ENCODE measurements around the gene PRICKLE4.

Gene PRICKLE4

DNA sequence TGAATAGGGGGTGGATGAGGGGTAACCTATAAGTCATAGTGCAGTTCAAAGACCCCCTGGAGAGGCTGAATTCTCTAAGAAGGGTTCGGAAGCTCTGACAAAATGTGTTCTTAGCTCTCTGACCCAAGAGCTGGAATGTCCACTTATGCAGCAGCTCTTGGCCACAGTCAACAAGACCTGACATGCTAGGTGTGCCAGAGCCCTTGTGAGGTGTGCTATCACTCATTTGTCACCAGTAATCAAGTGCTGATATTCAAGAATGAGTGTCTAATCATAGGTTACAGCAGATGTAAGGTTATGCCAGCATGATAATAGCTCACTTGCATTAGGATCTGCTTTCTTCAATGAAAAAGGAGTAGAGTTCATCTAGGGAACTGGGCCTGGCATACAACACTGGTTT, 35.0 kb downstream of the PRICKLE4 start:
- TF ChIP-seq CTCF (IDR thresholded peaks at IDR 0.05; ENCODE audit: control insufficient read depth, insufficient read depth, low read depth, low read length, missing control alignments) = no peak
- DNase-seq (ENCODE audit: low read depth) = no peak
- no peak overlapping the region for H3K4me3 ChIP-seq (ENCODE audit: control insufficient read depth, low read depth, low read length)

DNA sequence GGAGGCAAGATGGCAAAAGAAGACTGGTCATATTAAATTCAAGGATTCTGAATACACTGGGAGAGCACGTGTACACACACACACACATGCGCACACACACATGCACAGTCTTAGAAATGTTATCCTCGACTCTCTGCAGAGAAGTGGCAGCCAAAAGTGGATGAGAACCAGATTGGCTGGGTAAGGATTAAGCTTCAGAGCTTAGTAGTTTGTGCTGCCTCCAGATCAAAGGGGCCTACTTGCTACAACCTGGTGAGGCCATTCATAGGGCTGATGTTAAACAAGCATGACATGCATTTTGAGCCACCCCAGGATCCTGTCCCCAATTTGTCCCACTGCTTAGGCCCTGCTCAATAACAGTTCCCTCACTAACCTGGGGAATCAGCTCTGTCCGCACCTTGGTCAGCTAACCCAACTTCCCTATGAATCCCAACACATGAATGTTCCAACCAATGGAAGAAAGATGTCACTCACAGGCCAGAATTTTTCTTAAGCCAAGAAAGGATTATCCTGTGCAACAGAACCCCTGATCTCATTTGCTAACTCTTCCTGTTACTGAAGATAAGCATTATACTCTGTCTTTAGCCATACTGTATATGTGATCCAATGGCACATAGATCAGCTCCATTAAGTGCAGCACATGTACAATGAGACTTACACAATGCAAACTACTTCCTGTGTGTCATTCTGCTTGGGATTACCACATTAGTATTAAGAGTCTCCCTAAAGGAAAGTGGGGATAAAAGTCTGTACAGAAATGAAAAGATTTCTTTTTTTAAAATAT, 37.9 kb downstream of the PRICKLE4 start:
- TF ChIP-seq CTCF (IDR thresholded peaks at IDR 0.05; ENCODE audit: control insufficient read depth, insufficient read depth, low read depth, low read length, missing control alignments) = no peak
- DNase-seq (ENCODE audit: low read depth) = no peak
- H3K4me3 ChIP-seq (ENCODE audit: control insufficient read depth, low read depth, low read length) = no peak overlapping the region

DNA sequence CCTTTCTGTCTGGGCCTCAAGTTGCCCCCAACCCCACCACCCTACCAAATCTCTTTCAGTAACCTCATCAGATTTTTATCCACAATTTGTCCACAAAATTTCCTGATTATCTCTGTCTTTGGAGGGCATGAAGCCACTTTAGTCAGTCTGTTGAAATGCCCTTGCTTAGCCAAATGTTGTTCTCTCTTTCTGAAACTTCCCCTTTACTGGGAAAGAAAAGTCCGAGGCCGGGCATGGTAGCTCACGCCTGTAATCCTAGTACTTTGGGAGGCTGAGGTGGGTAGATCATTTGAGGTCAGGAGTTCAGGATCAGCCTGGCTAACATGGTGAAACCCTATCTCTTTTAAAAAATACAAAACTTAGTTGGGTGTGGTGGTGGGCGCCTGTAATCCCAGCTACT, 40.7 kb downstream of the PRICKLE4 start:
- TF ChIP-seq CTCF (IDR thresholded peaks at IDR 0.05; ENCODE audit: control insufficient read depth, insufficient read depth, low read depth, low read length, missing control alignments) = no peak
- H3K4me3 ChIP-seq (ENCODE audit: control insufficient read depth, low read depth, low read length) = no peak overlapping the region
- DNase-seq (ENCODE audit: low read depth) = no peak

GRCh38 chr6:41822021-41822420, 41.4 kb downstream of the PRICKLE4 start:
- no peak overlapping the region for H3K4me3 ChIP-seq (ENCODE audit: control insufficient read depth, low read depth, low read length)
- no peak for TF ChIP-seq CTCF (IDR thresholded peaks at IDR 0.05; ENCODE audit: control insufficient read depth, insufficient read depth, low read depth, low read length, missing control alignments)
- DNase-seq (ENCODE audit: low read depth) = no peak

GRCh38 chr6:41823178-41823577, 42.6 kb downstream of the PRICKLE4 start:
- DNase-seq (ENCODE audit: low read depth) = no peak
- TF ChIP-seq CTCF (IDR thresholded peaks at IDR 0.05; ENCODE audit: control insufficient read depth, insufficient read depth, low read depth, low read length, missing control alignments) = no peak
- H3K4me3 ChIP-seq (ENCODE audit: control insufficient read depth, low read depth, low read length) = no peak overlapping the region

GRCh38 chr6:41824571-41825569, 44.3 kb downstream of the PRICKLE4 start:
- DNase-seq (ENCODE audit: low read depth) = no peak
- H3K4me3 ChIP-seq (ENCODE audit: control insufficient read depth, low read depth, low read length) = no peak overlapping the region
- no peak for TF ChIP-seq CTCF (IDR thresholded peaks at IDR 0.05; ENCODE audit: control insufficient read depth, insufficient read depth, low read depth, low read length, missing control alignments)
